HL-60/S4 (cell line): ENCODE data around the gene ZBTB46.

Experiments
- in situ Hi-C: fragments of 300-500 bp; cut with MboI; formaldehyde crosslinking; loops from 2 replicates; pipeline ENCODE4 v1.14.3; 2022; ENCODE audit warnings: low sequenced_read_pairs

ZBTB46 gene

DNA sequence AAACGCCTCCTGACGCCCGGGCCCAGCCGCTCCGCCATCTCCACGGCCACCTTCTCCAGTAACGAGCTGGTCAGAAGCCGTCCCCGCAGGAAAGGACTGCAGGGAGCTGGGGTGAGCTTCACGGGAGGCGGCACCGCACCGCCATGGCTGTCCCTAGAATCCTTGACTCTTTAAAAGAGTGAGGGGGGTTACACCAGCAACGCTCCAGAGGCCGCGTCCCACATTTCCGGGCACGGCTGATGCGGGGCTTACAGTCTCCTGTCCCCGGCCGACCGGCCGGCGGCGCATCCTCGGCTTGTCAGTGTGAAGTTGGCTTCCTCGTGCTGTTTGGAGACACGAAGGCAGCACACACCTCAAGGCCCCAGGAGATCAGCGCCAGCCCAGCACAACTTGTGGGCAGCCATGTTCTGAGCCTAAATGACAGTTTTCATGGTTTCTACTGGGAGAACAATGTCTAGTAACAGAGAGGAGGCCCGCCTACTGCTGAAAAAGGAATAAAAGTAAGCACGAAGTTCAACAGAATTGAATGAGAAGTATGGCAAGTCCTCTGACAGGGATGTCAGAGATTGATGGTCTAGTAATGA, 61.1 kb downstream of the ZBTB46 start:
- in situ Hi-C loops: no loop called here

DNA sequence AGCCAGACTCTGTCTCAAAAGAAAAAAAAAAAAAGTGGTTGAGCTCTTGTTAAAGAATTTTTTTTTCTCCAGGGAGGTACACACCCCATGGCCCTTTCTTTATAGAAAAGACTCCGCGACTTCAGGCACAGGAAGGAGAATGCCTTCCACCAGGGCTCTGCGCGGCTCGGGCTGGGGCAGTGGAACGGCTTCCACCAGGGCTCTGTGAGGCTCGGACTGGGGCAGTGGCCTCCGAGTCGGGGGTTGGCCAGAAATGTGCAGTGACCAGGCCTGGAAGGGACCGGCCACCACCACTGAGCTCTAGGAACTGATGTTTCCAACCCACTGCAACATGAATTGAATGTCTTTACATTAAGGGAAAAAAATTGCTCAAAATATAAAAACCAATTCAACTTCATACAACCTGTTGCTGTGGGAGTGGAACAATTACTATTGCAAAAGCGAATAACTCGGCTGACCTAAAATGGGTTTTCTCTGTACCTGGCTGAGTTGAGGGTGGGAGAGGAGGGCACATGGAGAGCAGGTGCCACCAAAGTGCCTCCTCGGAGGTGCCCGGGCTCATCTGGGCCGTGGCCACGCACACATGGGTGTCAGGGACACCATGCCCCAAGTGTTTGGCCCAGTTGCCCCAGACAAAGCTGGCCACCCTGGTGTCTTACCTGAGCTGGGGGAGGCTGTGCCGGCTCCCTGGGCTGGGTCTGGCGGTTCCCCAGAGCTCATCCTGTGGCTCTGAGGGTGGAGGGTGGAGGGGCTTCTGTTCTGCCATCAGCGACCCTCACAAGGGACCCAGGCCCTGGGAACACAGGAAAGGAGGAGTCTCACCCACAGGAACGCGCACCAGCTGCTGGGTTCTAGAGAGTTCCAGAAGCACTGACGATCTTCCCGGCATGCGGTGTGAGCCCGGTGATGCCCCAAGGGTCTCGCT, 62.2 kb downstream of the ZBTB46 start:
- in situ Hi-C loops: no loop called here

DNA sequence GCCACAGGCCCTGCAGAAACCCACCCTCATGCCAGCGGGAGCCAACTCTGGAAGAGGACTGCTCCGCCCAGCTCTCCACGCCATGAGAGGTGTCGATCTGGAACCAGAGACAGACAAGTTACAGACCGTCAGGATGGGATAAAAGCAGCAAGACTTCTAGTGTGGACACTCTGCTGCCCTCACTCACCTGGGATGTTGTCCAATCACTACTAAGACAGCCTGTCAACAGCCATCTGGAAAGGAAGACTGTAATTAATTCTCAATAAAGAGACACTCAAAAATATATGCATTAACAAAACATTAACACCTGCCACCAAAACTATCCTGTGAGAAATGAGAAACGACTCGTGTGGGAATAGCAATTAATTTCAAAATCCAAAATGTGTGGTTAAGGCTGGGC, 63.2 kb downstream of the ZBTB46 start:
- in situ Hi-C loops: no loop called here

DNA sequence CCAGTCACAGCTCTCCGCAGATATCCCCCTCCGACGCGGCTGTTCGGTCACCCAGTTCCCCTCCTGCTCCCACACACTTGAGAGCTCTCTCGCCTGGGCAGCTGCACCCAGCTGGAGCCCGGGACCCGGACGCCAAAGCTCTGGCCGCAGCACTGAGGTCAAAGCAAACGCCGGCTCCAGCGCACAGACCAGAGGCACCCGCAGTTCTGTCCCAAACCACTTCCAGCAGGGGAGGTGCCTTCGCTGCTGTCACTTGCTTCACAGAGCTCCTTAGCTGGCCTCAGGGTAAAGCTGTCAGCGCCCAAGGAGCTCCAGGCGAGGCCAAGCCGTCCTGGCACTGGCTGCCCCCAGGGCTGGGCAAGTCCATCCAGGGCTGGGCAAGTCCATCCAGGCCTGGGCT, 63.6 kb downstream of the ZBTB46 start:
- in situ Hi-C loops: no loop called here

DNA sequence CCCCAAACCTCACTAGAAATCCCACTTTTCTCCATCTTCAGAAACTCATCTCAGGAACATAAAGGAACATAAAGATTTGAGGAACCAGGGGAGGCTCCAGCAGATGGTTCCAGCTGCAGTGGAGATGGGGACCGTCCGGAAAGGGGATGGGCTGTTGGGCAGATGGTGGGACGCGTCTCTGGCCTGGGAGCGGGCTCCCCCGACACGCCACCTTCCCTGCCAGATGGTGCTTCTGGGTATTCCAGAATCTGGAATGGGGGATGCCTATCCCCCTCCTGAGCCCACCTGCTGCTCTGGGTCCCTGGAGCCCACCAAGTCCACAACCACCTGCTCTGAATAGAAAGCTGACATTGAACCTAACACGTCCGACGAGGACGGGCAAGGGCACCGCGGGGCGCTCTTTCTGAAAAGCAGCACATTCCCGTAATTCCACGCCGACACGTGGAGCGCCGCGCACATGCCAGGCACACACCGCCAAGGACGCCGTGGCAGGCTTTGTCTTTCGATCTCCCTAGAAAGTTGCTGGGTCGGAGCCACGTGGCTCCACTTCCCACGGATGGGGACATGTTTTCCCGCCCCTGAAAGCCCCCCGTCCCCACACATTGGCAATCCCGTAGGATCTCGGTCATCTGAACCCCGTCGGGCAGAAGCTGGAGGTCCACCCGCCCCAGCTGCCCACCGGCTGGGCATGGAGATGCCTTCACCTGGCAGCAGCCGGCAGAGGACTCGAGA, 64.2 kb downstream of the ZBTB46 start:
- in situ Hi-C loops: no loop called here

DNA sequence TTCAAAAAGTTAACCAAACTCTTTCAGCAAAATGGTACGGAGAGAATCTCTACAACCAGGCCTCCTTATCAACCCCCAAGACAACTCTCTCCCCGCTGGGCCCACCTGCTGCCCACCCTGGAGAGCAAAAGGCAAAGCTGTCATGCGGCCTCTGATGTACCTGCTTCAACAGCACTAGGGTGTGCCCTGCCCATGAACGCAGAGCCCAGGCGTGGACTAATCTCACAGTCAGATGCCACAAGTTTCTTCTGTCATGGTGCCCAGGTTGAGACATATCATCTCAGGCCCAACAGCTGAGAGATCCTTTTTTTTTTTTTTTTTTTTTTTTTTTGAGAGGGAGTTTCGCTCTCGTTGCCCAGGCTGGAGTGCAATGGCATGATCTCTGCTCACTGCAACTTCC, 65.2 kb downstream of the ZBTB46 start:
- in situ Hi-C loops: no loop called here

DNA sequence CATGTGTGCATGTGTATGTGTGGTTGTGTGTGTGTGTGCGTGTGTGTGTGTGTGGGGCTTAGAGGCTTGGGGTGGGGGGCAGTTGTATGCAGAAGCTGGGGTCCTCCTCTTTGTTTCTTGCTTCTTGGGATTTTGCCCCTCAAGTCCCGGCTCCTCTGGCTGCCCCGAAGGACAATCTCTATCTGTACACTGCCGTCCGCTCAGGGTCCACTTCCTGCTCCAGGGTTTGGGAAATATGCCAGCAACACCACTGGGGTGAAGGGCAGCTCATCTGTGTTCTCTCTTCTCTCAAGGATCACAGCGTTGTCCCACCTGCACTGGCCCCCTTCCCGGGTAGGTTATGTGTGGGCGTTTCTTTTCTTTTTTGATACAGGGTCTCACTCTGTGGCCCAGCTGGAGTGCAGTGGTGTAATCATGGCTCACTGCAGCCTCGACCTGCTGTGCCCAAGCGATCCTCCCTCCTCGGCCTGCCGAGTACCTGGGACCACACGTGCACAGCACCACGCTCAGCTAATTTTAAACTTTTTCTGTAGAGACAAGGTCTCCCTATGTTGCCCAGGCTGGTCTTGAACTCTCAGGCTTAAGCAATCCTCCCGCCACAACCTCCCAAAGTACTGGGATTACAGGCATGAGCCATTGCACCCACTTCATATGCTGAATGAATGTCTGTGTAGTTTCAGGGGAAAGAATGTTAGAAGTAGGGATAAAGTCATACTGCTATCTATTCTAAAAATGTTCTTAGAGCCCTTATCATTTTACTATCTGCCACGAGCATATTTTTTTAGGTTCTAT, 65.8 kb downstream of the ZBTB46 start:
- in situ Hi-C loops: no loop called here

DNA sequence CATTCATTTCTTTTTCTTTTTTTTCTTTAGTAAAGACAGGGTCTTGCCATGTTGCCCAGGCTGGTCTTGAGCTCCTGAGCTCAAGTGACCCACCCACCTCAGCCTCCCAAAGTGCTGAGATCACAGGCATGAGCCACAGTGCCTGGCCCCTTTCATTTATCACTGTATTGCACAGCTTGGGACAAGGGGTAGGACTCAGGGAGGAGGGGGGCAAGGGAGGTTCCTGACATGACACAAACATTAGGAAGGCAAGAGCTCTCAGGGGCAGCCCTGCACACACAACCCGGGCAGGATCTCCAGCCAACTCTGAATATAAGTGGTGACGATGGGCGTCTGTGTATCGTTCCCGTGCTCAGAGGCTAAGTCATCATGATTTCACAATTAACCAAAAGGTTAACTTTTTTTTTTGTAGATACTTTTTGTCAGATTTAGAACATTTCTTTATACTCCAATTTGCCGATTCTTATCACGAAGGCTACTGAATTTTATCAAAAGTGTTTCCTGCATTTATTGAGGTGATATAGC, 71.6 kb downstream of the ZBTB46 start:
- in situ Hi-C loops: no loop called here

DNA sequence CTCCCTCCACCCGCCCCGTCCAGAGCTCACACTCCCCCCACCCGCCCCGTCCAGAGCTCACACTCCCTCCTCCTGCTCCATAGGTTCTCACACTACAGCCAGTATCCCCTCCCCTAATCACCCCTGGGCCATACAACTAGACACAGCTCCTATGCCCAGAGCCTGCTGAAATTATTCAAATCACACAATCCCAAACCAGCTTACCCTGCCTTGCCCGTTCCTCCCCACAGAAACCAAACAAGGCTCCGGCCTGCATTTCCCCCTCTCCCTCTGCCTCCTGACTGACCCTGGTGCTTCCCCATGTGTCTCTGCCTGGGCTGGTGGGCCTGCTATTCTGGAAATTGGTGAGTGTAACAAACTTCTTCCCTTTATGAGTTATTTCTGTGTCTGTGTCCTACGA, 72.9 kb downstream of the ZBTB46 start:
- in situ Hi-C loops: no loop called here

DNA sequence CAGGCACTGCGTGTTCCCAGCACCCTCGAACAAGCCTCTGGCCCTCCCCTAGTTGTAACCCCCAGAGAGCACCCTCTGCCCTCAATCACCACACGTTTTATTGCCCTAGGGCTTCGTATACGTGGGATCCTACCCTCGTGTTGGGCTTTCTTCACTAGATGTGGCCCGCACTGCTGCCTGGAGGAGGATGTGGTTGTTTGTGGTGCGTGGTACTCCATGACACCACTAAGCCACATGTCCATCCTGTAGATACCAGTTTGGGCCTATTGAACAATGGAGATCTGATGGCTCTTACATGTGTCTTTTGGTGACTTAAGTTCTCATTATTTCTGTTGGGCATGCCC, 74.4 kb downstream of the ZBTB46 start:
- in situ Hi-C loops: no loop called here

DNA sequence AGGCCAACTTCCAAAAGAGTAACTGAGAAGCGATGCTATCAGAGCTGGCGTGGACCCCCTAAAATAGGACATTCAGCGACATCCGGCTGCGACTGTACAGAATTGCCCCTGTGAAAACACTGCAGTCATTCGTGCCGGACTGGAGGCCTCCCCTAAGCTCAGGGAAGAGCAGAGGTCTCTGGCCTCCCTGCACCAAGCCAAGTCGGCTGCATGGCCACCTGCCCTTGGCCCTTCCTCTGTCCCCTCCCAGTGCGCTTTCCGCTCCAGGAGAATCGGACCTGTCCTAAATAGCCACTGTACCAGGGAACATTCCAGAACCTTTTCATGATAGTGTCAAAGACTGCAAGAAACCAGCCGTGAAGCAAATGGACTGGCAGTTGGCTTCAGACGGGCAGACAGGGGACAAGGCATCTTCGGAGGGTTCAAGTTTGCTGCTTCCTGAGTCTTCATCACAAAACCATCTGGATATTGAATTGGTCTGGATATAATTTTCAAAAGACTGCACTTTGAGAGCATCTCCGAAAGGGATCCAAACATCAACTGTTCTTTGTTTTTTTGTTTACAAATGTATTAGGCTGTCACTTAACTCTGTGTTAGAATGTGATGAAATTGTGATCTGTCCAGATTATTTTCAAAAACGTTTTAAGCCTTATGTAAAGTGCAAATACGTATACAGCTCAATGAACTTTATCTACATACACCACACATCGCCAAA, 75.0 kb downstream of the ZBTB46 start:
- in situ Hi-C loops: no loop called here

DNA sequence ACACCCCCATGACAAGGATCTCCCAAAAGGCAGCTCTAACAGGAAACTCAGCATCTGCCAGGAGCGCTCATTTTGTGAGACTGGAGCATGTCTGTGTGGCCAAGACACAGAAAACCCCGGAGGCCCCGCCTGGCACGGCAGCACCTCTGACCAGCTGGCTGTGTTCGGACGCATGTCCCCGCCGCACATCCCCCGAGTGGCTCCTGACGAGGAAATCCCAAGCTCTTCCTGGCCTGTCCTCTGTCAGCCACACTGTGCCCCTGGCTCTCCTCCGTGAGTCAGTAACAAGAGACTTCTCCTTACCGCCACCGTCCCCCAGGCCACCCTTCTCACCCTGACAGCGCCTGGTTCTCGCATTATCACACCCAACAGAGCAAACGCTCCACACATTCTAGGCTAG, 77.1 kb downstream of the ZBTB46 start:
- in situ Hi-C loops: no loop called here

DNA sequence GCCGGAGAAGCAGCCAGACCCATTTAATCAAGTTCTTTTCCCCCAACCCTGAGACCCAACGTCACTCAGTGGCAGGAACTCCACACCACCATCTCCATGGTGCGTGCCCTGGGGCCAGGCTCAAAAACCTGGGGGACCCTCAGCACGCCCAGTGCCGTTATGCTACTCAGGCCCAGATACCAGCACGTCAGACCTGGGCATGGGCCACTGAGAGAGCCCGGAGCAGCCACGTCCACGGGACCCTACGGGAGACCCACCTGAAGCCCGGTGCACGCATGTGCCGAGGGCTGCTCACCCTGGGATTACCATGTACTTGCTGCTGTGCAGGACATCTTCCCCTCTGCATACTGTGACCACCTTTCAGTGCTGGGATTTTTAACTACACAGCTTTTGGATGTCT, 77.7 kb downstream of the ZBTB46 start:
- in situ Hi-C loops: no loop called here

DNA sequence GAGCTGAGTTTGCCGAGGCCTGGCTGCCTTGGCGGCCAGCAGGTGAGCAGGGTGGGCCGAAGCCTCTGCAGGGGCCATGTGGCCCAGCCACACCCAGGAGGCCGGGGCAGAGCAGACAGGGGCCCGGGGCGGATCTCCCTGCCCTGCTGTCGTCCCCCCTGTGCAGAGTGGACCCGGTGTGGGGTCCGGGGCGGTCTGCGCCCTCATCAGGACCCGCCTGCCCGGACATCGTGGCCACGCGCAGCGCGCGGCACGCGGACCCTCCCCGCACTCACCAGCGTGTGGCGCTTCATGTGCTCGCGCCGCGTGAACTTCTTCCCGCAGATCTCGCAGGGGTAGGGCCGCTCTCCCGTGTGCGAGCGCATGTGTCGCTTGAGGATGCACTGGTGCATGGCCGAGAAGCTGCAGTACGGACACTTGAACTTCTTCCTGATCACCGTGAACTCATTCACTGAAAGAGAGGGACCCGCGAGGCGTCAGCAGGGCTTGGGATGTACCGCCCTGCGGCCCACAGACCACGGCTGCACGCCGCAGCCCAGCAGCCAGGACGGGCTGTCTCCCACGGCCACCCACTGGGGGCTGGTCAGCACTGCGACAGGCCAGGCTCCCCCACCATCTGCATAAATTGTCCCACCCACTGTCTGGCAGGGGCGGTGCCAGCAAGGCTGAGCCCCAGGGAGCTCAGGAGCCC, 78.5 kb downstream of the ZBTB46 start:
- in situ Hi-C loops: no loop called here

DNA sequence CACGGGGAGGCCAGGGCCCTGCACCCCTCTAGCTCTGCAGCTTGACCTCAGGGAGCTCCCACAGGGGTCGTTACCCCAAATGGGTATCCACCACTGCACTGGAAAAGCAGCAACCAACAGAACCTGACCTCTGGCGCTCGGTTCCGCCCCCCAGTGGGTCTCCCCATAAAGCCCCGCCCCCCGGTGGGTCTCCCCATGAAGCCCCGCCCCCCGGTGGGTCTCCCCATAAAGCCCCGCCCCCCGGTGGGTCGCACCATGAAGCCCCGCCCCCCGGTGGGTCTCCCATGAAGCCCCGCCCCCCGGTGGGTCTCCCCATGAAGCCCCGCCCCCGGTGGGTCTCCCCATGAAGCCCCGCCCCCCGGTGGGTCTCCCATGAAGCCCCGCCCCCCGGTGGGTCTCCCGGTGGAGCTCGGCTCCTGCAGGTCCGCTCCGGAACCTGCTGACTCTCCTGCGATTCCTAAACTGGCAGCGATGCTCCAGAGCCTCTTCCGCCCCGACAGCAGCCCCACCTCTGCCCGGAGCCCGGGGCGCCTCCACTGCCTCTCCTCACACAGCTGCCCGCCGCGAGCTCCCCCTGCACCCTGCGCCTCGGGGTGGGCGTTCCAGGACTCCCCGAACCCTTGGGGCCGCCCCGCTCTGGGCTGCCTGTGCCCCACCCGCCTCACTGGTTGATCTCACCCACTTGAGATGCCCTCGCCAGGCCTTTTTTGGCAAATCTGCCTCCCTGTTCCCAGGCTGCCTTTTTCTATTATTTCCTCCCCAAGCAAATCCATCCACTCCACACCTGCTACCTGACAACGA, 79.4 kb downstream of the ZBTB46 start:
- in situ Hi-C loops: no loop called here

DNA sequence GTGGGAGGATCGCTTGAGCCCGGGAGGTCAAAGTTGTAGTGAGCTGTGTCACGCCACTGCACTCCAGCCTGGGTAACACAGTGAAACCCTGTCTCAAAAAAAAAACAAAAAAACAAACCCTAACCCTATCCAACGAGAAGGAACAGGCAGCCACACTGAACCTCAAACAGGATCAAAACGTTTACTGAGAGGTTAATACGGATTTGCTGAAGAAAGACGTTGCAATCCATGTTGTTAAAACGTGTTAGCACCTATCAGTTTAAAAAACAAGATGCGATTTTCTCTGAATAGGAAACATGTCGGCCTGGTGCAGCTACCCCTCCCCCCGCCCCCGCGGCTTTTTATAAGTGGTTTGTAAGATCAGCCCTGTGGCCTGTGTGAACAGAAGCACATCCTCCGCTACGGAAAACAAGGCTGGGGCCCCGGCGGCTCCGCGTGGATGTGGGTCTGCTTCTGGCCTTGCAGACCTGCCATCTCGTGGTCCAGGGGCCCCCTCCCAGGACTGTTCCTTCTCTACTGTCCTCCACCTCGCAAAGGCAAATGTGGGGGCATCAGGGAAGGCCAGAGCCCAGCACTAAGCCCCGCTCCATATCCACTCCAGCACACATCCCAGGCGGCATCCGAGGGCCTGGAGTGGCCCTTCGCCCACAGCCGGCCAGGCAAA, 80.1 kb downstream of the ZBTB46 start:
- in situ Hi-C loops: no loop called here

DNA sequence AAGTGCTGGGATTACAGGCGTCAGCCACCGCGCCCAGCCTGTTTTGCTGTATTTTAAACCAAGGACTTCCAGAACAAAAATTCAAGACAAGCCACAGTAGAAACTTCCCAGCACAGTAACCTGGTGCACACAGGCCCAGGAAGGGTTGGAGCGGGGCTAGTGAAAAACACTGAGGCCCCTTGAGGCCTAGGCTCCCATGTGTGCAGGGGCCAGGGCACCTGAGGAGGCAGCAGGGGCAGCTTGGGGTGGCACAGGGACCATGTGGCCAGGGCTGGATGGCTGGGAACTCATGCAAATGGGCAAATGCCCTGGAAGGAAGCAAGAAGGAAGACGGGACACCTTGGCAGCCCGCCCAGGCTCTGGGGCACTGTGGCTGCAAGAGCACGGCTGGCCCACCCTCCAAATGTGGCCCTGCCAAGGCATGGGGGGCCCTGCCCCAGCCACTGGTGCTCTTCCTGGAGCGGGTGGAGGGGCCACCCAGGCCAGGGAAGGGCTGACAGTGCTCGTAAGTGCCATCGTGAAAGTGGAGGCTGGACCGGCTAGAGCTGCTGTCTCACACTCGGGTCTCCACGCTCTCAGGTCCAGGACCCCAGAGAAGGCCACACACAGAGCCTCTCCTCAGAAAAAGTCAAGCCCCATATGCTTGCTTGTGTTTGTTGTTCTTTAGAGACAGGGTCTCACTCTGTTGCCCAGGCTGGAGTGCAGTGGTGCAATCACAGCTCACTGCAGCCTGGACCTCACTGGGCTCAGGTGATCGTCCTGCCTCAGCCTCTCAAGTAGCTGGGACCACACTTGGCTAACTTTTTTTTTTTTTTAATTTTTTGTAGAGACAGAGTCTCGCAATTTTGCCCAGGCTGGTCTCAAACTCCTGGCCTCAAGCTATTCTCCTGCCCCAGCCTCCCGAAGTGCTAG, 81.2 kb downstream of the ZBTB46 start:
- in situ Hi-C loops: no loop called here

DNA sequence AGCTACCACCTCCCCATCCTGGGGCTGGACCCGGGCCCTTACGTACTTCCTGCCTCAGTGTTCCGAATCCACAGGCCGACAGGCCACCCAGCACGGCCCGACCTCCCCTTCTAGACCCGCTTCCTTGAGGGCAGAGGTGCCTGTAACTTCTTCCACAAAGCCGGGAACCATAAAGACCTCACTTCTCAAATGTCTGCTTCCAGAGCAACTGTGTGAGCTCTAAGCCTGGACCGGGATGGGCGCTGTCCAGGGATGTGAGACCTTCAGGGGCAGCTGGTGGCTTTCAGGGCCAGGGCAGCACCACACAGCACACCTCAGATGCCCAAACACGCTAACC, 82.2 kb downstream of the ZBTB46 start:
- in situ Hi-C loops: no loop called here
